Left lung (tissue), 10 donors: Measurements from ENCODE around the gene TUBAL3. TPM values are rescaled to one million over a fixed set of nuclear protein-coding genes. Genes with fewer than 3 reads are reported as not detected.

Experiments
- ATAC-seq: fragments of 200-7000 bp; cut with Tn5 transposase; one replicate; pipeline ENCODE4 v1.9.1; 2020; ENCODE audit warnings: moderate library complexity
- DNase-seq, 4 donors: peaks; one replicate each; pipeline ENCODE4 v3.0.0-alpha.2; 2013 to 2020
- H3K27ac ChIP-seq, 2 donors: fragments of 200-600 bp; sonication (generic) in 1 of 2; one replicate each; pipeline versions ENCODE4 v1.5.0 to v1.8.0; 2020 to 2021
- H3K27me3 ChIP-seq, 2 donors: fragments of 200-600 bp; sonication (generic) in 1 of 2; one replicate each; pipeline versions ENCODE4 v1.5.0 to v1.8.0; 2020 to 2021
- H3K36me3 ChIP-seq, 2 donors: fragments of 200-600 bp; sonication (generic) in 1 of 2; one replicate each; pipeline versions ENCODE4 v1.5.0 to v1.8.0; 2020 to 2021
- H3K4me1 ChIP-seq, 2 donors: fragments of 200-600 bp; one replicate each; pipeline ENCODE4 v1.8.0; 2021
- H3K4me3 ChIP-seq, 2 donors: fragments of 200-600 bp; sonication (generic) in 1 of 2; one replicate each; pipeline versions ENCODE4 v1.5.0 to v1.8.0; 2020 to 2021; ENCODE audit warnings: mild to moderate bottlenecking in 1 of 2
- H3K9me3 ChIP-seq, 2 donors: fragments of 200-600 bp; sonication (generic) in 1 of 2; one replicate each; pipeline versions ENCODE4 v1.5.0 to v1.8.0; 2020 to 2021
- CTCF ChIP-seq, 2 donors: fragments of 200-600 bp; sonication (generic) in 1 of 2; IDR thresholded peaks; one replicate each; pipeline versions ENCODE4 v1.5.0 to v1.8.0; 2021; ENCODE audit warnings: antibody characterized with exemption in 2 of 2
- intact Hi-C, 2 donors: fragments of 100-400 bp; cut with DNase I; formaldehyde crosslinking; loops; one replicate each; pipeline versions ENCODE4 v1.11.2 to v1.14.2; 2022
- polyA plus RNA-seq, 6 donors: library from polyadenylated mRNA; unstranded; fragments of 120-200 nt; gene quantifications; one replicate each; pipeline ENCODE4 v1.2.1, GENCODE V29; 2013; ENCODE audit not compliant: insufficient read length in 6 of 6
- total RNA-seq, 2 donors: library from RNA; stranded (reverse); fragmentation: NEBNext Ultra II Directional; extraction: Animal tissue kit (Norgen Biotek cat#: 25700); gene quantifications; one replicate each; pipeline ENCODE4 v1.2.1, GENCODE V29; 2021
- donor health status: DM: no; HTN: yes; CAD: no.
- donor health status: DM: no; HTN: no; CAD: no.

Gene TUBAL3
- total and polyA plus RNA-seq, 8 donors: 0.10 to 0.11 TPM; not detected in 6

- DNase-seq (no peak), ATAC-seq (no peak)
- intact Hi-C loops: no loop called here
- Histone ChIP-seq H3K4me3 (no peak overlapping the region), H3K27me3 (no peaks in the 10 kb centered on the region), H3K36me3 (no peaks in the 10 kb centered on the region), H3K9me3 (no peaks in the 10 kb centered on the region), H3K27ac (no peak overlapping the region), H3K4me1 (no peaks in the 10 kb centered on the region)
- TF ChIP-seq CTCF (IDR thresholded peaks at IDR 0.05): no peak
Measured at GRCh38 chr10:5343561-5343960, 61.1 kb downstream of the TUBAL3 start.

Other genes with a start within 250 kb of the TUBAL3 start
- gene AKR1C8, start 219.7 kb downstream of the TUBAL3 start, total RNA-seq: under 1 TPM in 1 of 2 donors, not detected in 1; 0.26 TPM
- gene AKR1C8, start 219.7 kb downstream of the TUBAL3 start, polyA plus RNA-seq: not detected
- gene AKR1C4, start 208.0 kb downstream of the TUBAL3 start, total RNA-seq: not detected
- gene AKR1C4, start 208.0 kb downstream of the TUBAL3 start, polyA plus RNA-seq: not detected
- gene UCN3, start 39.9 kb downstream of the TUBAL3 start, total RNA-seq: under 1 TPM in 1 of 2 donors, not detected in 1; 0.35 TPM
- gene UCN3, start 39.9 kb downstream of the TUBAL3 start, polyA plus RNA-seq: 1 to 10 TPM in 2 of 6 donors, under 1 TPM in 4; 0.58 to 1.6 (median 0.77) TPM
- 10 to 100 TPM; 36.3 to 45.2 TPM for gene NET1, start 7.7 kb upstream of the TUBAL3 start, total RNA-seq
- gene NET1, start 7.7 kb upstream of the TUBAL3 start, polyA plus RNA-seq: 100 to 1,000 TPM; 139 to 221 (median 167) TPM
- gene CALML5, start 94.7 kb upstream of the TUBAL3 start, total RNA-seq: not detected
- gene CALML5, start 94.7 kb upstream of the TUBAL3 start, polyA plus RNA-seq: not detected
- not detected for gene CALML3, start 120.1 kb upstream of the TUBAL3 start, total RNA-seq
- gene CALML3, start 120.1 kb upstream of the TUBAL3 start, polyA plus RNA-seq: under 1 TPM; 0.28 to 0.87 (median 0.64) TPM